Activated CD4-positive, alpha-beta memory T cell treated with anti-CD3 and anti-CD28 coated beads, Interleukin-2, amount 10 ng/mL, durations not matched to agents 7 days and 5 days (primary cell): ENCODE results near the gene FDXACB1. TPM values are rescaled to one million over a fixed set of nuclear protein-coding genes. Genes with fewer than 3 reads are reported as not detected.

Experiments
- CTCF ChIA-PET: fragments of 350-600 bp; sonication (Branson Sonifier 250); formaldehyde crosslinking; loops from one replicate; lab custom pipeline; 2021; ENCODE audit warnings: antibody characterized with exemption, inconsistent platforms; lab: Charles Lee
- POLR2A ChIA-PET: fragments of 350-600 bp; sonication (Branson Sonifier 250); formaldehyde crosslinking; loops from one replicate; lab custom pipeline; 2021; ENCODE audit warnings: antibody characterized with exemption; lab: Charles Lee
- DNase-seq: peaks from one replicate; pipeline ENCODE4 v3.0.0-alpha.2; 2020
- H3K27ac Mint-ChIP-seq: one replicate; pipeline ENCODE4 v1.8.0; 2021; ENCODE audit warnings: mild to moderate bottlenecking, mixed read lengths
- H3K27me3 Mint-ChIP-seq: one replicate; pipeline ENCODE4 v1.8.0; 2021; ENCODE audit warnings: mixed read lengths
- H3K36me3 Mint-ChIP-seq: one replicate; pipeline ENCODE4 v1.8.0; 2021; ENCODE audit warnings: low read depth, mixed read lengths
- H3K4me1 Mint-ChIP-seq: one replicate; pipeline ENCODE4 v1.8.0; 2021; ENCODE audit warnings: mixed read lengths
- H3K4me3 Mint-ChIP-seq: one replicate; pipeline ENCODE4 v1.8.0; 2021; ENCODE audit warnings: mild to moderate bottlenecking, mixed read lengths
- H3K9me3 Mint-ChIP-seq: one replicate; pipeline ENCODE4 v1.8.0; 2021; ENCODE audit warnings: mixed read lengths
- total RNA-seq, 2 experiments: library from RNA; stranded (reverse); gene quantifications; one replicate each; pipeline ENCODE4 v1.2.3, GENCODE V29; 2021

Gene FDXACB1, protein sequence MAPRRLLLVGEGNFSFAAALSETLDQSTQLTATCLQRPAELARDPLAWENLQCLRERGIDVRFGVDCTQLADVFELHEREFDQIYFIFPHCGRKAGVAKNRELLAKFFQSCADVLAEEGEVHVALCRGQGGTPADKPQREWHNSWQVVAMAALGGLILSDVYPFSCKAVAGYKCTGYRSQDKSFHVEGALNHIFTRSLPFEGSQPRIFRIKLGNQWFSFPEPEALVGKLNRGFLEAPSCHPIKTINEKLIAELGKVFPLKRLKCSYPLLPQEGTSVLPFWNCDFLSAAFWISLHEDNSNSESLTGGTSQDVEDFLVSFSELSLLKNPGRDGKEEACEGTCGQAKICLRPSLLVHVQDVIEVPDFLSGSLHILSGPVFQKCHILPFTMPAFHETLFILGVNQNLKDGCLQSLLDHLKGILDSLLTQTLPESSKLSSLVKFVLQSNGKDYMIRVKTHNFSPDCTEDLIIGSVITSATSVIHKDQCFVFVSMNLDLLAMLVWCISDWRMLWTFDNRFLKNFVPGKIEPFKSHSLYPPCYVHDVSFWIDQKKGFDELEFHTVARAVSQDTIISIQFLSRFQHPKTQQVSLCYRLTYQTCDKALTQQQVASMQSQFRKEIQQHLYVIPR
- total RNA-seq = 1 to 10 TPM; 2.9 to 3.6 TPM

DNA sequence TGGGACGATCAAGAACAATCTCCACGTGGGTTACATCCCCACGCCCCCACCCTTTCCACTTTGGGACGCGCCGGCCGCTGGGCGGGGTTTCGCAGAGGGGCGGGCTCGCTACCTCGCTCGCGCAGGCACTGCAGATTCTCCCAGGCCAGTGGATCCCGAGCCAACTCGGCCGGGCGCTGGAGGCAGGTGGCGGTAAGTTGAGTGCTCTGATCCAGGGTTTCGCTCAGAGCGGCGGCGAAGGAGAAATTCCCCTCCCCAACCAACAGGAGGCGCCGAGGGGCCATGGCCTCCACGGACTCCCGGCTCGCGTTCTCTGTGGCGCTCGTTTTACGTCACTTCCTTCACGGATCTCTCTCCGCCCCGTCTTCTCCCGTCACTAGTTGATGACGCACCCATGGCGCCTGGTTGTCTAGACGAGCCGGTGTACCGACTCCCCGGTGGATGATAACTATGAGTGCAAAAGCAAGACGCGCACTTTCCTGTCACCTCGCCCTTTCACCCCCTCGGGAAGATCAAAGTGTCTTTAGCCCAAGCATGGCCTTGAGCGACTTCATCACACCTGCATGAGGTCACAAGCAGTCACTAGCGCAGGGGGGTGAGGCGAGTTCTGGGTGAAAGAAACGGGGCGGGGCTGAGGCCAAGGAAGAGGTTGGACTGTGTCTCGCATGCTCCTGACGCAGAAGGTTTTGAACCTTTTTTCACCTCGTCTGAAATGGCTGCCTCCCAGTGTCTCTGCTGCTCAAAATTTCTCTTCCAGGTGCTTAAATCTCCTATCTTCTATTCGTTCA, at the start of gene FDXACB1, which contains the start of gene CFAP68:
TSS of gene FDXACB1 (minus strand) at position 317 of the 788 bp plus-strand sequence. CDS start at position 284, 33 bp downstream.
TSS of gene CFAP68 (plus strand) at position 693 of the 788 bp plus-strand sequence. CDS start at position 713, 20 bp downstream.
- H3K36me3 Mint-ChIP-seq = peaks cover 4% of the 10 kb centered on the region
- ChIA-PET CTCF (interaction anchor here (1.3 to 1.6 kb wide), 4 partner anchors 8 to 53 kb away, joined by 6 to 11 read pairs (median 8); partner anchors contain the start of gene ALG9), POLR2A (interaction anchor here (1.5 to 2.3 kb wide), 3 partner anchors 9 to 103 kb away, joined by 4 to 14 read pairs (median 8); partner anchors contain the start of gene ALG9)
- DNase-seq = peak; percentile 95
- peaks cover 25% of the 10 kb centered on the region for H3K4me1 Mint-ChIP-seq
- no peaks in the 10 kb centered on the region for H3K27me3 Mint-ChIP-seq
- peak within 1 kb of the TSS; percentile 94 for H3K27ac Mint-ChIP-seq
- H3K4me3 Mint-ChIP-seq = peak within 1 kb of the TSS; percentile 89
- H3K9me3 Mint-ChIP-seq = no peaks in the 10 kb centered on the region

GRCh38 chr11:111926505-111927391, 47.8 kb upstream of the FDXACB1 start:
- Mint-ChIP-seq H3K9me3 (no peaks in the 10 kb centered on the region), H3K36me3 (no peaks in the 10 kb centered on the region), H3K27ac (peak overlapping the region; percentile 78), H3K4me1 (peaks cover 19% of the 10 kb centered on the region), H3K4me3 (peak overlapping the region; percentile 80), H3K27me3 (peaks cover 14% of the 10 kb centered on the region)
- ChIA-PET POLR2A (interaction anchor here (0.6 to 2.5 kb wide), 17 partner anchors 11 to 300 kb away, joined by 3 to 39 read pairs (median 4); partner anchors contain the start of genes ALG9, CFAP68, DIXDC1 and DLAT), CTCF (interaction anchor here (0.6 to 1.9 kb wide), 17 partner anchors 9 to 354 kb away, joined by 3 to 21 read pairs (median 5); partner anchors contain the start of genes ALG9, CFAP68 and DIXDC1)
- peak; percentile 97 for DNase-seq

DNA sequence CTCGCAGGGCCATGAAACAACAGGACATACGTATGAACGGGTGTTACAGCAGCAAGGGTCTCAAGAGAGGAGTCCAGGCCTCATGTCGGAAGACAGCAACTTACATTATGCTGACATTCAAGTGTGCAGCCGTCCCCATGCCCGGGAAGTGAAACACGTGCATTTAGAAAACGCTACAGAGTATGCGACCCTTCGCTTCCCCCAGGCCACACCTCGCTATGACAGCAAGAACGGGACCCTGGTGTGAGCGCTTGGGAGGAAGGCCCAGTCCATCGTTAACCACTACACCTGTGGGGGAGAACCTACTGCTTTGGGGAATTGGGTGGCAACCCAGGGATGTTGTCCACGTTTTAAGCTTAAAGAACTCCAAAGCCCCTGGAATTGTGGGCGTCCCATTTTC, 47.0 kb upstream of the FDXACB1 start:
- H3K4me1 Mint-ChIP-seq = peaks cover 17% of the 10 kb centered on the region
- peak overlapping the region; percentile 38 for H3K27ac Mint-ChIP-seq
- H3K9me3 Mint-ChIP-seq = no peaks in the 10 kb centered on the region
- ChIA-PET POLR2A (interaction anchor here (0.7 to 2.5 kb wide), 10 partner anchors 11 to 299 kb away, joined by 3 to 39 read pairs (median 6); partner anchors contain the start of genes ALG9, CFAP68, DIXDC1 and SDHD), CTCF (interaction anchor here (1.4 to 1.9 kb wide), 9 partner anchors 10 to 354 kb away, joined by 4 to 21 read pairs (median 8); partner anchors contain the start of genes ALG9, CFAP68 and DIXDC1)
- no peak for DNase-seq
- peak overlapping the region; percentile 35 for H3K4me3 Mint-ChIP-seq
- H3K27me3 Mint-ChIP-seq = peaks cover 19% of the 10 kb centered on the region
- no peaks in the 10 kb centered on the region for H3K36me3 Mint-ChIP-seq

GRCh38 chr11:111923951-111924350, 45.0 kb upstream of the FDXACB1 start:
- no peak for DNase-seq
- H3K27me3 Mint-ChIP-seq = peaks cover 24% of the 10 kb centered on the region
- CTCF ChIA-PET = no interaction called here
- POLR2A ChIA-PET = interaction anchor here (1.0 kb wide), 1 partner anchor 44 kb away, joined by 3 read pairs; no protein-coding TSS in a partner anchor
- H3K27ac Mint-ChIP-seq = no peak overlapping the region
- H3K9me3 Mint-ChIP-seq = no peaks in the 10 kb centered on the region
- no peak overlapping the region for H3K4me3 Mint-ChIP-seq
- no peaks in the 10 kb centered on the region for H3K36me3 Mint-ChIP-seq
- peaks cover 17% of the 10 kb centered on the region for H3K4me1 Mint-ChIP-seq

DNA sequence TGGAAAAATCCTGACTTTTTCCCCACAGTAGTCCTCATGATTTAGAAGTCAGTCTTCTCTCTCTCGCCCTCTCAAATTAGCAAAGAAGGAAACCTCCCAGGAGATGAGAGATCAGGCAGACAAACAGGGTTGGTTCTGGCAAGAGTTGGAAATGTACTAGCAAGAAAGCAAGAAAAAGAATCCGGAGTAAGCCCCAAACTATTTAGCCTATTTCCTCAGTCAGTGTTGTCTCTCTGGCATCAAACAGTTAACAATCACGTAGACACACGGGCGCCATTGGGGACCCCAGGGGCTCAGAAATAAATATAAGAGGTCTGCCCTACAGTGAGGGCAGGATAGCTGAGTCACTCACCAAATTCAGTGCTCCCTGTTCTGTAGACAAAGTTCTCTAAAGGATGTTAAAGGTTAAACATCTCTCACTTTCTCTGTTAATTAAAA, 44.4 kb upstream of the FDXACB1 start:
- Mint-ChIP-seq H3K4me1 (peaks cover 17% of the 10 kb centered on the region), H3K9me3 (no peaks in the 10 kb centered on the region), H3K4me3 (no peak overlapping the region), H3K27me3 (peaks cover 24% of the 10 kb centered on the region), H3K36me3 (no peaks in the 10 kb centered on the region), H3K27ac (no peak overlapping the region)
- CTCF ChIA-PET = no interaction called here
- POLR2A ChIA-PET = no interaction called here
- DNase-seq = no peak

GRCh38 chr11:111922803-111923202, 43.8 kb upstream of the FDXACB1 start:
- H3K4me1 Mint-ChIP-seq = peaks cover 17% of the 10 kb centered on the region
- peaks cover 24% of the 10 kb centered on the region for H3K27me3 Mint-ChIP-seq
- no peak for DNase-seq
- H3K36me3 Mint-ChIP-seq = no peaks in the 10 kb centered on the region
- no peaks in the 10 kb centered on the region for H3K9me3 Mint-ChIP-seq
- POLR2A ChIA-PET = no interaction called here
- CTCF ChIA-PET = no interaction called here
- H3K4me3 Mint-ChIP-seq = no peak overlapping the region
- H3K27ac Mint-ChIP-seq = no peak overlapping the region

DNA sequence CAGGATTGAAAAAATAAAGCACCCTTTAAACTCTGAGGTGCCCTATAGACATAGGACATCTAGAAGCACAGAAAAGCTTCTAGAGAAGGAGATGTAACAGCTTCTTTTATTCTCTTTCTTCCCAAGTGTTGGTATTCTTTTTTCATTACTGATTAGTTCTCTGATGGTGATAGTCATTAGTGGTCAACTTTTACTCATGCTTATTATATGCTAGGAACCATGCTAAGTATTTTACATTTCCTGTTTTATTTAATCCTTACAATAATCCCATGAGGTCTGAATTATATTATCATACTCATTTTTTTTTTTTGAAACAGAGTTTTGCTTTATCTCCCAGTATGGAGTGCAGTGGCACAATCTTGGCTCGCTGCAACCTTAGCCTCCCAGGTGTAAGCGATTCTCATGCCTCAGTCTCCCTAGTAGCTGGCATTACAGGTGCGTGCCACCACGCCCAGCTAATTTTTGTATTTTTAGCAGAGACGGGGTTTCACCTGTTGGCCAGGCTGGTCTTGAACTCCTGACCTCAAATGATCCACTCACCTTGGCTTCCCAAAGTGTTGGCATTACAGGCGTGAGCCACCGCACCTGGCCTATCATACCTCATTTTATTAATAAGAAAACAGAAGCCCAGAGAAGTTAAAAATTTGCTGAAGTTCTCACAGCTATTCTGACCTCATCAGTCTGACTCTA, 42.7 kb upstream of the FDXACB1 start:
- no peaks in the 10 kb centered on the region for H3K36me3 Mint-ChIP-seq
- no peak overlapping the region for H3K27ac Mint-ChIP-seq
- ChIA-PET POLR2A (interaction anchor here (0.5 to 0.6 kb wide), 2 partner anchors 22 to 1673 kb away, joined by 3 read pairs; no protein-coding TSS in a partner anchor), CTCF (no interaction called here)
- DNase-seq = no peak
- no peak overlapping the region for H3K4me3 Mint-ChIP-seq
- no peaks in the 10 kb centered on the region for H3K9me3 Mint-ChIP-seq
- H3K4me1 Mint-ChIP-seq = peaks cover 11% of the 10 kb centered on the region
- H3K27me3 Mint-ChIP-seq = peaks cover 30% of the 10 kb centered on the region

DNA sequence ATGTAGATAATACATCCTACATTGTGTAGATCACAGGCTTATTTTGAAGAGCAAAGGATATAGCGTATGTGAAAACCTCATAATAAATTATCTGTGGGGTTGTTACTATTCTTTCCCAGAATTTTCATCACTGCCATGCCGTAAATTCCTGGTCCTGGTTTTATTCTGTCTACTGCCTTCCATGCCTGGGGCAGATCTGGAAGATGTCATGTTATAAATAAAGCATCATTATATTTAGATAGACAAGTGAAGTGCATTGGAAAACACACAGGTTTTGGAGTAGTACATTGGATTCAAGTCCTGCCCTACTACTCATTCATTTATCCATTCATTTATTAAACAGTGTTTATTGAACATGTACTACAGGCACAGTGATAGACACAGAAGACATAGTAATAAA, 41.9 kb upstream of the FDXACB1 start:
- Mint-ChIP-seq H3K36me3 (no peaks in the 10 kb centered on the region), H3K27ac (no peak overlapping the region), H3K27me3 (peaks cover 38% of the 10 kb centered on the region), H3K9me3 (no peaks in the 10 kb centered on the region), H3K4me1 (peaks cover 5% of the 10 kb centered on the region), H3K4me3 (no peak overlapping the region)
- ChIA-PET CTCF (no interaction called here), POLR2A (interaction anchor here (0.6 kb wide), 1 partner anchor 23 kb away, joined by 3 read pairs; no protein-coding TSS in a partner anchor)
- DNase-seq = no peak

GRCh38 chr11:111918390-111919256, 39.7 kb upstream of the FDXACB1 start, which contains the start of gene C11orf52:
Gene C11orf52 (plus strand): TSS chr11:111918913. CDS start chr11:111918973, 60 bp downstream.
- Mint-ChIP-seq H3K4me1 (no peaks in the 10 kb centered on the region), H3K4me3 (no peak within 1 kb of the TSS), H3K36me3 (no peaks in the 10 kb centered on the region), H3K9me3 (no peaks in the 10 kb centered on the region), H3K27ac (no peak within 1 kb of the TSS), H3K27me3 (peaks cover 46% of the 10 kb centered on the region)
- POLR2A ChIA-PET = interaction anchor here (0.7 to 1.2 kb wide), 2 partner anchors 27 to 47 kb away, joined by 3 to 4 read pairs; partner anchors contain the start of gene ALG9
- no peak for DNase-seq
- CTCF ChIA-PET = interaction anchor here (1.0 to 1.5 kb wide), 2 partner anchors 9 to 13 kb away, joined by 3 read pairs; no protein-coding TSS in a partner anchor

- CTCF ChIA-PET = interaction anchor here (0.6 kb wide), 1 partner anchor 1716 kb away, joined by 3 read pairs; no protein-coding TSS in a partner anchor
- Mint-ChIP-seq H3K4me3 (no peak overlapping the region), H3K36me3 (no peaks in the 10 kb centered on the region), H3K27ac (no peak overlapping the region), H3K27me3 (peaks cover 45% of the 10 kb centered on the region), H3K9me3 (no peaks in the 10 kb centered on the region), H3K4me1 (no peaks in the 10 kb centered on the region)
- DNase-seq = no peak
- POLR2A ChIA-PET = no interaction called here
Observed at GRCh38 chr11:111917788-111918187, 38.8 kb upstream of the FDXACB1 start.
